HG03196 (cell line): ENCODE results near the gene COMMD10.

Experiments
- ATAC-seq: cut with Tn5 transposase; IDR thresholded peaks from one replicate; pipeline ENCODE4 v1.9.1; 2021; ENCODE audit not compliant: unreplicated experiment

COMMD10 gene

DNA sequence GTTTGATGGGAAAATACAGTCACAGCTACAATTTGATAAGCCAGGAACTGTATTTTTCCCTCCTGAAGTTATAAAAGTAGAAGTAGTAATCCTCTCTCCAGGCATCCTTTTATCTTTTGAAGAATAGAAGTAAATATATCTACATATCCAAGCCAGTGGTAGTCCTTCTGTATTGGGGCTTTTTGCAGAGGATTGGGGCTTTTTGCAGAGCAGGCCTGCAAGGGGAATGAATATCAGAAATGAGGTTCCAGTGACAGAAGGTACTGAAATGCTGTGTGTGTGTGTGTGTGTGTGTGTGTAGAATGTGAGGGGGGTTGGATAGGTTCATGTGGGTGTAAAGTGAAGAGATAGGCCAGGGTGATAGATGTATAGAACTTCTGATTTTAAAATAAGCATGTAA lies 127.4 kb downstream of the COMMD10 start:
- ATAC-seq, result no peak

DNA sequence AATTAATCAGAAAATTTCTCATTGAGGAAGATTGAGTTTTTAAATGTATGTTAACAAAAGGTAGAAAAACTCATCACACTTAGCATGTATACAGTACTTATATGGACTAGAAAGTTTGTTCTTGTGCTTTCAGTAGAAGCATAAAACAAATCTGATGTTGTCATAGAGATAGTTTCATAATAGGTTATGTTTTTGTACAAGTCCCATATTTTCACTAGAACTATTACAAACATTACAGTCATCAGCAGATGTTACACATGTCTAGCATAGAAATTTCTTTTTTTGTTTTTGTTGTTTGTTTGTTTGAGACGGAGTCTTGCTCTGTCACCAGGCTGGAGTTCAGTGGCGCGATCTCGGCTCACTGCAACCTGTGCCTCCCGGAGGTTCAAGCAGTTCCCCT lies 131.4 kb downstream of the COMMD10 start:
- ATAC-seq, result no peak

DNA sequence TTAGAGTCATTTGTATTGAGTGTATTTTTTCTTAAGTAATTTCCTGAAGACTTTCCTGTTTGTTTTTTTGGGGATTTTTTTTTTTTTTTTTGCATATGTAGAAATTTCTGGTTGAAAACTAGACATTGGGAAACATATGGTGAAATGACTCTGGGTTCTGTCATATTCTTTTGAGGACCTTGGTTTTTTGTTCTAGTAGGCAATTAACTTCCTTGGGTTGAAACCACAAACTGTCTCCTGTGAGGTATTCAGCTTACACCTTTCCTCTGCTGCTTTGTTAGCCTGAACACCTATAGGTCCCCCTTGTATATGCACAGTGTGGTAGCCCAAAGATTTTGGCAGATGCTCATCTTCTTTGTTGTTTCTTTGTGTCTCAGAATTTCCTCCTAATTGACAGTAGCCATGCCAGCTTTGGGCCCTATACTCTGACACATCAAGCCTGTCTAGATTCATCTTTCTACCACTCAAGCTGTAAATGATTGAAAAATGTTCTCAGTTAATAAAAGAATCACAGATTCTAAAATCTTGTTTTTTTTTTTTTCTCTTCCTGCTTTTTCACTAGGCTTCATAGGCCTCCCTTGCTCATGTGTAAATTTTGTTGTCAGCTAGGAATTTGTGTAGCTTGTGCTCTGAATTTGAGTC lies 140.6 kb downstream of the COMMD10 start:
- no peak for ATAC-seq

DNA sequence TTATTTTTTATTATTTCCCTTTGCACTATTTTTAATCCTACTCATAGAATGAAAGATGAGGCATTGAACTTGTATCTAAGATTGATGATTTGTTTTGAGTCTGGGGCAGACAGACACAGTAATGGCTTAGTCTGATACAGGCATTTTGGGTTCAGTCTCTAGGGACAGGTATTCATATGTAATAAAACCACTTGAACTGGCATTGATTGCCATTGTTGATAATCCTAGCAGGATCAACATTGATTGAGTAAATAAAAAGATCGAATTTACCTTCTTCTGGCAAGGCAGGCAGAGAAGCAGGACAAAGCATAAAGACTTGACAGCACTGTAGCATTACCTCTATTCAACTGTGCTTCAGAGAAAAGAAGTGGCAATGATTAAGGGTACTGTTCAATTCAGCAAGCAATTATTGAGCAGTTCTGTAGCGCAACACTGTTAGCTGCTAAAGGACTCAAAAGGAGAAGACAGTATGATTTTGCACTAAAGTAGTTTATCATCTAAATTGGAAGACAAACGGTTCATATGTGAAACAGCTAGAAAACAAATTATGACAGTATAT lies 144.4 kb downstream of the COMMD10 start:
- ATAC-seq, result no peak

DNA sequence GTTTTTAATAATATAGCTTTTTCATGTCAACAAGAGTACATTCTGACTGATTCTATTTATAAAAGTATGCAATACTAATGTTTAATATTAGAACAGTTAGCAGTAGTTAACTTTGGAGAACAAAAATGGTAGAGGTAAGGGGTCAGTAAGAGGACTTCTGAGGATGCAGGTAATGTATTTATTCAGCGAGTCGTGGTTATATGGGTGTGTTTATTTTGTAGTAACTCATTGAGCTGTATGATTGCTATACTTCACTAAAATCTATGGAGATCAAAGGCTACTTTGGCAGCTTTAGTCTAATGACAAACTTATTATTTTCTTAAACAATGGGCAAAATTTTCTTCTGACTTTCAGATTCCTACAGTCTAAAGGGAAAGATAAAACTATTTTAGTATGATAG lies 146.5 kb downstream of the COMMD10 start:
- no peak for ATAC-seq

DNA sequence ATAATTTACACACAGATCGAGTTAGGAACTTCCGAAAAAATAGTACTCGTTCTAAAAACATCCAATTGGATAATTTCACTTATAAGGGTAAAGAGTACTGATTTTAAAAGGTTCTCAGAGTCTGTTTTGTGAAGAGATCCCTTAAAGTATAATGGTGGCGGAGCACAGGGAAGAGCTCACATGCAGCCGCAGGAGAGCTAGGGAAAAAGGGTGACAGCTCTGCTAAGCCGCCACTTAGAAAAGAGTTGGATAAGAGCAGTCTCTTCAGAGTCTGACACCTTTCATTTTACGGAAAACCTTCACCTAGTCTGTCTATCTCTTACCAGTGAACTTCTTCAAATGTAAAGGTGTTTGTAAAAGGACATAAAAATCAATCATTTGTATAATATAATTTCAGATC lies 149.9 kb downstream of the COMMD10 start:
- no peak for ATAC-seq

DNA sequence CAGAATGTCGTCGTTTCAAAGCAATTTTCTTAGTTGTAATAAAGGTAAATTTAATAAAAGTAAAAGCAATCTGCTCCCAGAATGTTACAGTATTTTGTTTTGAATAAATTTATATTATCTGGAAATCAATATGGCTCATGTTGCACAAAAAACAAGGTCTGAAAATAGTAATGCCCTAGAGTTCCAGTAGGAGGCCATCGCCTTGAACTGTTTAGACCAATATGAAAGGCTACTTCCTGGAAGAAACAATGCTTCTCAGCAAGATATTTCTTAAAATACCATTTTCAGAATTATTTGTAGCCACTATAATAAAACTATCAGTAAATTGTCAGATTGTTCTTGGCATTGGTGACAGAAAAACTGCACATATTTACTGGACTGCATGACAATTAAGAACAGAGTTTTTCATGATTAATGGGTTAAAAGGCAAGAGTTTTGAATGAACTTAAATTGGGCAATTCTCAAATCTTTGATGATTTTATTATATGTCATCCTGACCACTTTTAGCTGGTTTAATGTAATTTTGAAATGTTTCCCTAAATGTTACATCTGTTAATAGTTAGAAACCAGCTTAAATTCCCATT lies 153.2 kb downstream of the COMMD10 start:
- no peak for ATAC-seq

DNA sequence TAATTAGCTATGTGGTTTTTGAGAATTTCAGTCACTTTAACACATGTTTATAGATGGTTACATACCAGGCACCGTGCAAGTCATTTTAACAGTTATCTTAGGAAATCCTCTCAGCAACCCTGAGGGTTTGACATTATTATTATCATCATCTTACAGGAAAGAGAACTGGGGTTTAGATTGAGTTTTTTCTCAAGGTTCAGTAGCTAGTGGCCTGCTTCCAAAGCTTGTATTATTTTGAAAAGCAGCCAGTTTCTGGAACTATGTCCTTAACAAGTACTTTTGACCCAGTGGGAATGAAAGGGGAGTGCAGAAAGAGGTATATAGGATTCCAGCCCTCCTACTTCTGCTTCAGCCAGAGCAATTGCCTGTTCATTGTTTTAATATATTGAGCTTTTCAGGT lies 157.5 kb downstream of the COMMD10 start:
- ATAC-seq, result no peak

DNA sequence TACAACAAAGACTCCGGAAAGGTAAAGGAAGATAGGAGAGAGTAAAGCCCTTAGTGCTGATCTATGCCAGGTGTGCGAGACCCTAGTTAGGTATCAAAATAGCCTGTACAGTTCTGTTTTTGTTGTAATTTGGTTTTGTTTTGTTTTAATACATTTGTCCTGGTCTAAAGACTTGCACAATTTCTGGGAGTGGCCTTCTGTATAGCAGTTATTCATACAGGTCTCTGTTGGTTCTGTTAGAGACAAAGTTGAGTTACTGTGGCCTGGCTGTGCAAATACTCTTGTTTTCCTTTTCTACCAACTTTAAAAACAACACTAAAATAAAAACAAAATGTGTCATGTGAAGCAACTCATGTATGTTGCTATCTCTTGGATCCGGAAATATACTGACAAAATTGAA lies 163.6 kb downstream of the COMMD10 start:
- ATAC-seq, result no peak

DNA sequence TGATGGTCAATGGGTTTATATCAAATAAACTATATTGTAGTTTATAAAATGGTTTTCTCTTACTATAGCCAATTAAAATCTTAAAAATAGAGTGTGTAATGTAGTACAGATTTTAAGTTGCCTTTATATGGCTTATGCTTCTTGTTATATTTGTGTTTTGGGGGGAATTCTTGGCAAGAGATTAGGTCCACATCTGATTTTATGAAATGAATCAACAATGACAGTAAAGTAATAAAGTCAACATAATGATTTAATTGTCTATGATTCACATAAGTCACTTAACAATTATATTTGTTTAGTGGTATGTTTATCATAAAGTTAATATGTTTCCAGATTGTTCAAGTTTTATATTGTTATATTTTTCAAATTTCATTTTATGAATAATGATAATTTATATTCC lies 164.8 kb downstream of the COMMD10 start:
- ATAC-seq, result no peak

DNA sequence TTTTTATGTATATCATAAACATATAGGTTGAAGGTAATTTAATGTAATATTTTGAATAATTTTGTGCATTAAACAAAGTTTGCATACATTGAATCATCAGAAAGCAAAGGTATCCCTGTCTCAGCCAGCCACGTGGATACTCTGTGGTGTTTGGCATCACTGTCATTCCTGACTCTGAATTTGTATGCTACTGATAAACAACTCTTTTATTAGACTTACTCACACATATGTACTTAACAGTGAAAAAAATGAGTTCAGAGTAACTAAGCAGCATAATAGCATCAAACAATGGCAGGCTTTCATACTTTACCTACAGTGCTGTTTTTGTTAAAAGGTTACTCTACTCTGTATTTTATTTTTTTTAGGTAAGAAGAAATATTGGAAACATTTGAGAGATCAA lies 171.9 kb downstream of the COMMD10 start:
- no peak for ATAC-seq

DNA sequence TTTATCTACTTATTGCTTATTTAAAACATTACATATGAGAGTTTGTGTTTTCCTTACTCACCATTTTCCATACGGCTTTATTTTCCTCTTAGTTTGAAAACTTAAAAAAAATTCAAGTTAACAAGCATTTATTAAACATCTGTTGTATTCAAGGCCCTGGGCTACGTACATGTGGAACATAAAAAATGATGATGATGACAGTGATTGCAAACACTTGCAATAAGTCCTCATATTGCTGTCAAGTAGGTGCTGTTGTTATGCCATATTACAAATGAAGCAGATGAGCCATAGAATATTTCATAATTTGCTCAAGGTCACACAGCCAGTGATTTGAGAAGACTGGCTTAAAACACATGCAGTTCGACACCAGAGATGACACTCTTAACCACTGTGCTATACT lies 180.6 kb downstream of the COMMD10 start:
- no peak for ATAC-seq

DNA sequence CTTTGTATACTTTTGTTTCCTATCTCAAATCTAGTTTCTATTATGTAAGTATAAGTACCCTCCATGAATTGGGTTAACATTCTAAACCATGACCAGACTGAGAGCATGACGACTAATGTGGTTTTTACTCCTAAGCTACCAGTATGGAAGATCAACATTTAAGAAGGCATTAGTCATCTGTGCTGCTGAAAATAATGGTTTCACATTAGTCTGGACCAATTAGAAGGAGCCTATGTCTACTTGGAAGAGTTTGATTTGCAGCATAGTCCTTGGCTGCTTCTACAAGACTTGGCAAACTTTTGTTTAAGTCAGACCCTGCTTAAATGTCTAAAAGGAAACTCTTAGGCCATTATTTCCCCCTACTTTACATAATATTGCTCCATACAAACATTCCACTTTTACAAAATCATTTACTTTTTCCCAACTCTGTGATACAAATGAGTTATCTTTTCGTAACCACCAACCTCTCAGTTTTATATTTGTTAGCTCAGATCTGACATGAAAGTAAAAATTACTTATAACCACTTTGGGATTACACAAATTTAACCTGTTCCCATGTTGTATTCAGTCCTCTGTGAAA lies 186.7 kb downstream of the COMMD10 start:
- ATAC-seq, result peak; percentile 38

DNA sequence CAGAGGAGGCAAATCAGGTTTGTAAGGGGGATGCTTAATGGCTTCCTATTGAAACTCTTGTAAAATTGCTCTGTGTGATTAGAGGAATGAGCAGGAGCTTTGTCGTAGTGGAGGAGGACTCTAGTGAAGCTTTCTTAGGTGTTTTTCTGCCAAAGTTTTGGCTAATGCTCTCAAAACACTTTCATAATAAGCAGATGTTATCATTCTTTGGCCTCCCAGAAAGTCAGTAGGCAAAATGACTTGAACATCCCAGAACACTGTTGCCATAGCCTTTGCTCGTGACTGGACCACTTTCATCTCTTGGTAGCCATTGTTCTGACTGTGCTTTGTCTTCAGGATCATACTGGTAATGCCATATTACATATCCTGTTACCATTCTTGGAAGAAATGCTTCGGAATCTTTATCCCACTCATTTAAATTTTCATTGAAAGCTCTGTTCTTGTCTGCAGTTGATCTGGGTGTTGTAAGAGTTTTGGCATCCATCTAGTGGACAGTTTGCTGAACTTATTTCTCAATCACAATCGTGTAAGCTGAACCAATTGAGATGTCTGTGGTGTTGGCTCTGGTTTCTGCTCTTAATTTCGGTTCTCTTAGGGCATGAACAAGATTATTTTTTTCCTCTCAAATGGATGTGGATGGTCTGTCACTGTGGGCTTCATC lies 187.6 kb downstream of the COMMD10 start:
- no peak for ATAC-seq

DNA sequence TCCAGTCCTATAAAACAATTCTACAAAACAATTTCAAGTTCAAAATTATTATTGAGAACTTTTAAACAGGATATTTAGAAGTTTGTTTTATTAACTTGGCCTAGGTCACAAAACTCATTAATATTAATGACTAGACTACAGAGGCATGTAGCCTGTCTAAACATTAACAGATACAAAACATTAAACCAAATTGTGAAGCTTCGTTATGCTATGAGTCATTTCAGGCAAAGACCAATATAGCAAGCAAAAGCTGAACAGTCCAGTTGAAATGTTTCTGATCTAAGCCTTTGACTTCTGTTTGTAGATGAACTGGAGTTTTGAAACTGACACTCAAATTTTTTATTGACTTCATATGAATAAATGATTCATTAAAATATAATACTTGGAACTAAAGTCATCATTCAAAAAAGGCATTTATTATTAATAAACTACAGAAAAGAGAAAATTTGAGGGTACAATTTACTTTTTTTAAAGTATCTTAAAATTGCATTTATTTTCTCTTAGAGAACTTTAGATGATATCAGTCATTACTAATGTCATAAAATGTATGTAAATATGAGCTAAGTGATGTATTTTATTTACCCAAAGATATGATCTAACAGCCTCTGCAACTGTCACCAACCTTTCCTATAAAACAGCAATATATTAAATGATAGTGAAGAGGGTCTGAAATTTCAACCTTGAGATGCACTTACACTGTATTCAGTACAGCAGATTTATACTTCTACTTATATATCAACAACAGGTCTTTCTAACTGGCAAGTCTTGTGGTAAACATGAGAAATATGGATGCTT lies 188.8 kb downstream of the COMMD10 start:
- ATAC-seq, result peak; percentile 98

DNA sequence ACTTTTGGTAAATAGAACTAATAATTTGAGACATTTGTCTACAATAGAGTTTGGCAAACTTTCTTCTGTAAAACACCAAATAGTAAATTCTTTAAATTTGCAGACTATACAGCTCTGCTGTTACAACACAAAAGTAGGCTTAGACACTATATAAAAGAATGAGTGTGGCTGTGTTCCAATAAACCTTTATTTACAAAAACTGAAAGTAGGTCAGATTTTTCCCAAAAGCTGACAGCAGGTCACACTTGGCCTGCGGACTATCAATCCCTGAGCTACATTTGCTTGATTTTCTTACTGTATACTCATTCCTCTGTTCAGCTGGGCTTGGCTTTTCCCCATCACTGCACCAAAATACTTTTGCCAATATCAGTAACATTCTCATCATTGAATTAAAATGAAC lies 189.4 kb downstream of the COMMD10 start:
- ATAC-seq, result no peak

DNA sequence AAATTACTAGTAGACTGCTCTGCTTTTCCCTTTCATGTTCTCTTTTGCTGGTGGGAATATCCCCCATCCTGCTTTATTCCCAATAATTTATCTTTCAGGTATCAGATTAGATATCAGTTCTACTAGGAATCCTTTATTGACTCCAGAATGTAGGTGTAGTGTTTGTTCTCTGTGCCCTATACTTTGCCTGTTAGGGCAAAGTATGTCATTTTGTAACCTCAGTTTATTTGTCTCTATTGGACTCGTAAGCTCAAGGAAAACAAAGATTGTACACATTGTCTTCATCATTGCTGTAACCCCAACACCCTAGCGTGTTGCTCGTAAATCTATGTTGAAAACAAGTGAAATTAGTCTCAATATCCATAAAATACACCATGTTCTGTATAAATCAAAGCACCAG lies 190.5 kb downstream of the COMMD10 start:
- ATAC-seq, result no peak

DNA sequence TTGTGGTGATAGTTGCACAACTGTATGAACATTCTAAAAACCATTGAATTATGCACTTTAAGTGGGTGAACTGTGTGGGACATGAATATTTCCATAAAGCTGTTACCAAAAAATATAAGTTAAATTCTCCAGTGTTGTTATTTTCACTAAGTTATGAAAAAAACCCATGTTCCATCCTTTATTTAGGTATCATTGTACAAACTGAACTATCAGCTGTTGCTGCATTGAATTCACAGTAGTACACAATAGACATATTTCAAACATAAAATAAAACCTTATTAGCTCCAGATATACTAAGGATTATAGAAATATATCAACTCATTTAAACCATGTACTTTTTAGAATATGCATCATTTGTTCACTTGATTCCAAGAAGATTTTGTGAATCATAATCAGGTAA lies 192.1 kb downstream of the COMMD10 start:
- ATAC-seq, result no peak

DNA sequence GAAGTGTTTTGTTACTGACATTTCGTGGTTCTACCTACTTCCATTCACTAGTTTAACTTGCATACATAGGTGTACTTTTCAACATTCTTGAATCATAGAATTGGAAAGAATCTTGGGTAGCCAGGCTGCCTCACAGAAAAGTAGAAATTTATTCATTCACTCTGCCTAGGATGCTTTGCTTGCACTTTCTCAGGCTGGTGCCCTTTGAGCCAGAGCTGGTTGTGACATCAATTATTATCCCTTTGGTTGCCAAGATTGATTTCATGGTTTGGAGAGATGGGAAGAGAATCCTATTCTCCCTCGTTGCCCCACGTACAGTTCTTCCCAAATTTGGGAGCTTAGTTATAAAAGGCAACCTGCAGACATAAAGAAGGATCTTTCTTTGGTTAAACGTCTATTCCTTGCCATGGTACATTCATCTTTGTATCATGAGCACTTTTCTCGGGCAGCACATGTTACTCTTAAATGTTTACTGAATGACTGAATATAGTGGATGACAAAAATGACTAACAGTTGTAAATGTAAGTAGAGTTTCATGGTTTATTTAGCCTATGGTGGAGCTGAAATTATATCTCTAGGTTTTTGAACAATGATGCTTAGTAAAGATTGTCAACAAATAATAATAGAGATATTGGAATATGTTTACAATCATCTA lies 195.5 kb downstream of the COMMD10 start:
- no peak for ATAC-seq

DNA sequence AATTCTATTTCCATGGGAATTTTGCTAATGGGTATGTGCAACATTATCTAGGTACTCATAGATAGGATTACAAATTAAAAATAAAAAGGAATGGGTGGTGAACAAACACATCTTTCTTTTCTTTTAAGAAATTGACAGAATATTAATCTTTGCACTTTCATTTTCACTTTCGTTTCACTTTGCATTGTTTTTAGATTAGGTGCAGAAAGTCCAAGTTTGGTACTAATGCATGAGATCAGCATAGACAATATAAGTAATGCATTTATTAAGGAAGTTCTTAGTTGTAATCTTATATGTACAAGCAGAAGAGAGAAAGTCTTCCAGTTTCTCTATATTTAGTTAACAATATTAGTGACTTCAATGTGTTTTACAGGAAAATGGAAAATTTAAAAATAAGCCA lies 196.5 kb downstream of the COMMD10 start:
- ATAC-seq, result no peak

DNA sequence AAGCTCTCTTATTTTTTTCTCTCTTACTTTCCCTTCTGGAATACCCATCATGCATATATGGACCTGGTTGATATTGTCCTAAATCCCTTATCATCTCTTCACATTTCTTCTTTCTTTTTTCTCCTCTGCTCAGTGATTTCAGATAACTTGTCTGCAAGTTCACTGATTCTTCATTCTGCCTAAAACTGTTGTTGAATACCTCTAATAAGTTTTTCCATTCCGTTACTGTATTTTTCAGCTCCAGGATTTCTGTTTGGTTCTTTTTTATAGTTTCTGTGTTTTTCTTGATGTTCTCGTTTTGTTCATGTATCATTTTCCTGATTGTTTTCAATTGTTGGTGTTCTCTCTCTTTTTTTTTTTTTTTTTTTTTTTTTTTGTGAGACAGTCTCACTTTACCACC lies 203.7 kb downstream of the COMMD10 start:
- ATAC-seq, result no peak
